ENCODE results near the gene TTPAL.

- no peak for TF ChIP-seq BHLHE40 (IDR thresholded peaks at IDR 0.05; ENCODE audit: borderline replicate concordance)
- TF ChIP-seq, protein P1, sequence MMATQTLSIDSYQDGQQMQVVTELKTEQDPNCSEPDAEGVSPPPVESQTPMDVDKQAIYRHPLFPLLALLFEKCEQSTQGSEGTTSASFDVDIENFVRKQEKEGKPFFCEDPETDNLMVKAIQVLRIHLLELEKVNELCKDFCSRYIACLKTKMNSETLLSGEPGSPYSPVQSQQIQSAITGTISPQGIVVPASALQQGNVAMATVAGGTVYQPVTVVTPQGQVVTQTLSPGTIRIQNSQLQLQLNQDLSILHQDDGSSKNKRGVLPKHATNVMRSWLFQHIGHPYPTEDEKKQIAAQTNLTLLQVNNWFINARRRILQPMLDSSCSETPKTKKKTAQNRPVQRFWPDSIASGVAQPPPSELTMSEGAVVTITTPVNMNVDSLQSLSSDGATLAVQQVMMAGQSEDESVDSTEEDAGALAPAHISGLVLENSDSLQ (IDR thresholded peaks at IDR 0.05) = no peak
- TF ChIP-seq HDGF (IDR thresholded peaks at IDR 0.05; ENCODE audit: borderline replicate concordance) = no peak
- TF ChIP-seq TARDBP (IDR thresholded peaks at IDR 0.05) = no peak
- TF ChIP-seq L3MBTL2 (conservative IDR thresholded peaks at IDR 0.05) = no peak
- TF ChIP-seq ELF4 (IDR thresholded peaks at IDR 0.05) = no peak
These were observed 39.3 kb upstream of the TTPAL start for GRCh38 chr20:44436393-44436792.

Measured in HEK293T (cell line).